ENCODE results near the gene COBL.

COBL gene

GRCh38 chr7:51031216-51031615 is 285.4 kb downstream of the COBL start:
- Histone ChIP-seq H3K36me3 (ENCODE audit: control insufficient read depth, low read length) (no peaks in the 10 kb centered on the region), H4K20me1 (ENCODE audit: control insufficient read depth, insufficient read depth, low read depth, low read length) (no peaks in the 10 kb centered on the region), H3K4me1 (ENCODE audit: control insufficient read depth, low read length) (no peaks in the 10 kb centered on the region), H3K9me2 (replicated peaks; ENCODE audit: control insufficient read depth, low read length) (no peaks in the 10 kb centered on the region), H3K27me3 (ENCODE audit: control insufficient read depth, low read length) (peaks cover 3% of the 10 kb centered on the region; the same call in 1 of the 2 replicates), H3K9me3 (ENCODE audit: control insufficient read depth, insufficient read depth, low read length) (no peaks in the 10 kb centered on the region), H3K79me2 (ENCODE audit: control insufficient read depth, low read length) (no peaks in the 10 kb centered on the region), H3K4me2 (ENCODE audit: low read length) (no peak overlapping the region), H3F3A (ENCODE audit: control insufficient read depth, insufficient read depth) (no peaks in the 10 kb centered on the region), H3K4me3 (ENCODE audit: low read length) (no peak overlapping the region), H3K27ac (ENCODE audit: low read depth, low read length) (no peak overlapping the region)
- TF ChIP-seq CTCF (IDR thresholded peaks at IDR 0.05; ENCODE audit: low read depth, low read length, poor library complexity, severe bottlenecking), result no peak
- no peak for TF ChIP-seq EZH2phosphoT487 (IDR thresholded peaks at IDR 0.05; ENCODE audit: borderline replicate concordance, low read length)

- H3K27ac ChIP-seq (ENCODE audit: low read depth, low read length), result no peak overlapping the region
- peaks cover 3% of the 10 kb centered on the region; the same call in 1 of the 2 replicates for H3K27me3 ChIP-seq (ENCODE audit: control insufficient read depth, low read length)
- no peaks in the 10 kb centered on the region for H3K36me3 ChIP-seq (ENCODE audit: control insufficient read depth, low read length)
- no peaks in the 10 kb centered on the region for H3K9me2 ChIP-seq (replicated peaks; ENCODE audit: control insufficient read depth, low read length)
- no peaks in the 10 kb centered on the region for H3K9me3 ChIP-seq (ENCODE audit: control insufficient read depth, insufficient read depth, low read length)
- no peak overlapping the region for H3K4me2 ChIP-seq (ENCODE audit: low read length)
- H4K20me1 ChIP-seq (ENCODE audit: control insufficient read depth, insufficient read depth, low read depth, low read length), result no peaks in the 10 kb centered on the region
- no peaks in the 10 kb centered on the region for H3K79me2 ChIP-seq (ENCODE audit: control insufficient read depth, low read length)
- H3K4me1 ChIP-seq (ENCODE audit: control insufficient read depth, low read length), result no peaks in the 10 kb centered on the region
- no peak overlapping the region for H3K4me3 ChIP-seq (ENCODE audit: low read length)
- TF ChIP-seq CTCF (IDR thresholded peaks at IDR 0.05; ENCODE audit: low read depth, low read length, poor library complexity, severe bottlenecking), result no peak
- no peak for TF ChIP-seq EZH2phosphoT487 (IDR thresholded peaks at IDR 0.05; ENCODE audit: borderline replicate concordance, low read length)
- no peaks in the 10 kb centered on the region for H3F3A ChIP-seq (ENCODE audit: control insufficient read depth, insufficient read depth)
Measured at GRCh38 chr7:51029701-51030191, 286.9 kb downstream of the COBL start.

- Histone ChIP-seq H3K79me2 (ENCODE audit: control insufficient read depth, low read length) (no peaks in the 10 kb centered on the region), H3K4me3 (ENCODE audit: low read length) (no peak overlapping the region), H3K9me3 (ENCODE audit: control insufficient read depth, insufficient read depth, low read length) (no peaks in the 10 kb centered on the region), H3F3A (ENCODE audit: control insufficient read depth, insufficient read depth) (no peaks in the 10 kb centered on the region), H3K4me1 (ENCODE audit: control insufficient read depth, low read length) (no peaks in the 10 kb centered on the region), H3K4me2 (ENCODE audit: low read length) (no peak overlapping the region), H3K27ac (ENCODE audit: low read depth, low read length) (no peak overlapping the region), H3K36me3 (ENCODE audit: control insufficient read depth, low read length) (no peaks in the 10 kb centered on the region), H4K20me1 (ENCODE audit: control insufficient read depth, insufficient read depth, low read depth, low read length) (no peaks in the 10 kb centered on the region), H3K9me2 (replicated peaks; ENCODE audit: control insufficient read depth, low read length) (no peaks in the 10 kb centered on the region), H3K27me3 (ENCODE audit: control insufficient read depth, low read length) (peaks cover 1% of the 10 kb centered on the region; the same call in 1 of the 2 replicates)
- TF ChIP-seq EZH2phosphoT487 (IDR thresholded peaks at IDR 0.05; ENCODE audit: borderline replicate concordance, low read length) (no peak), CTCF (IDR thresholded peaks at IDR 0.05; ENCODE audit: low read depth, low read length, poor library complexity, severe bottlenecking) (no peak)
Measured at GRCh38 chr7:51029131-51029530, 287.5 kb downstream of the COBL start.
